Lung microvascular endothelial cell (primary cell): ENCODE results near the gene KYAT1. TPM values are rescaled to one million over a fixed set of nuclear protein-coding genes. Genes with fewer than 3 reads are reported as not detected.

ENCODE experiments used
- DNase-seq, 2 donors: peaks; one replicate each; pipeline versions ENCODE4 v3.0.0 to v3.0.0-alpha.2; 2010; ENCODE audit warnings: low read depth in 2 of 2
- total RNA-seq: library from RNA; depleted of rRNA; stranded (reverse); fragments of >200 nt; gene quantifications from 2 replicates; pipeline ENCODE4 v1.2.1, GENCODE V29; 2014

Gene KYAT1
- total RNA-seq, 1 donor from 2014 or later: 5.6 TPM

DNA sequence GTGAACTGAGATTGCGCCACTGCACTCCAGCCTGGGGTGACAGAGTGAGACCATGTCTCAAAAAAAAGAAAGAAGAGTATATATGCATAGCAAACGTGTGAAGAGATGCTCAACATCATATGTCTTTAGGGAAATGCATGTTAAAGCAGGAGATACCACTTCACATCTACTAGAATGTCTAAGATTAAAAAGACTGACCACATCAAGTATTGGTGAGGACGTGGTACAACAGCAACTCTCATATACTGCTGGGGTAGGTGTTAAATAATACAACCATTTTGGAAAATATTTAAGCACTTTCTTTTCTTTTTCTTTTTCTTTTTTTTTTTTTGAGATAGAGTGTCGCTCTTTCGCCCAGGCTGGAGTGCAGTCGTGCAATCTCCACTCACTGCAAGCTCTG lies 96.3 kb downstream of the KYAT1 start:
- no peak for DNase-seq

Other genes with a start within 250 kb of the KYAT1 start
- gene DYNC2I2, start 225.1 kb downstream of the KYAT1 start, total RNA-seq: 36.3 and 43.6 TPM in 2 replicates
- 308 and 320 TPM in 2 replicates for gene SET, start 192.7 kb downstream of the KYAT1 start, total RNA-seq
- 8.1 and 8.9 TPM in 2 replicates for gene PKN3, start 179.4 kb downstream of the KYAT1 start, total RNA-seq
- 43.4 and 44.6 TPM in 2 replicates for gene ZDHHC12, start 157.8 kb downstream of the KYAT1 start, total RNA-seq
- gene ZER1, start 110.0 kb downstream of the KYAT1 start, total RNA-seq: 11.1 and 12.7 TPM in 2 replicates
- gene TBC1D13, start 94.7 kb downstream of the KYAT1 start, total RNA-seq: 8.9 and 13.1 TPM in 2 replicates
- gene ENDOG, start 63.5 kb downstream of the KYAT1 start, total RNA-seq: 21.6 and 29.6 TPM in 2 replicates
- gene SPOUT1, start 52.2 kb downstream of the KYAT1 start, total RNA-seq: 10.9 and 24.4 TPM in 2 replicates
- gene LRRC8A, start 183 bp upstream of the KYAT1 start, total RNA-seq: 62.1 and 101 TPM in 2 replicates
- gene PHYHD1, start 39.0 kb upstream of the KYAT1 start, total RNA-seq: 0.20 and 0.22 TPM in 2 replicates
- gene DOLK, start 65.7 kb upstream of the KYAT1 start, total RNA-seq: 22.0 and 40.9 TPM in 2 replicates
- 27.0 and 40.1 TPM in 2 replicates for gene NUP188, start 65.7 kb upstream of the KYAT1 start, total RNA-seq
- 20.0 and 28.6 TPM in 2 replicates for gene SH3GLB2, start 146.4 kb upstream of the KYAT1 start, total RNA-seq
- gene MIGA2, start 154.7 kb upstream of the KYAT1 start, total RNA-seq: 13.5 and 16.9 TPM in 2 replicates
- gene DOLPP1, start 199.2 kb upstream of the KYAT1 start, total RNA-seq: 7.2 and 8.3 TPM in 2 replicates
- gene CRAT, start 228.8 kb upstream of the KYAT1 start, total RNA-seq: 24.2 and 25.6 TPM in 2 replicates
- 86.1 and 94.8 TPM in 2 replicates for gene PTPA, start 229.5 kb upstream of the KYAT1 start, total RNA-seq